Measurements from ENCODE around the gene DNMBP.
"Not testable (repeated sequence)": the region's sequence is repeated elsewhere in the genome, so short reads cannot be mapped to it uniquely, and the experiment has no call there.

The DNMBP gene

DNA sequence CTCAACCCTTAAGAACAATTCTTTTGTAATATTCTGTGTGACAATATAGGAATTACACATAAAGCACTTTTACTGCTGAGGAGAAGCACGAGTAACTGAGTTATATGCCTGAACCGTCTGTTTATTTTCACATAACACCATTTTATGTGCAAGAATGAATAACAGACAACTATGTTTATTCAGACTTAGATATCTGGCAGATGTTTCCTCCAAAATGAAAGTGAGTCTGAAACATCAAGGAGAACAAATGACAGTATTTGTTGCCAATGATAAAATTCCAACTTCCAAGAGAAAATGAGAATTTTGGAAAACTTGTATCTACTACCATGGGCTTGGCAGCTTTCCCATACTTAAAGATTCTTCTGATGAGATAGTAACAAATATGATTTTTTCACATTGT is 51.4 kb downstream of the DNMBP start:
- peak; percentile 43 for DNase-seq (ENCODE audit: low read depth)

GRCh38 chr10:99953510-99953909 is 56.2 kb downstream of the DNMBP start:
- DNase-seq (ENCODE audit: low read depth), result not testable (repeated sequence)

- no peak for DNase-seq (ENCODE audit: low read depth)
Measured at GRCh38 chr10:99952799-99953198, 56.9 kb downstream of the DNMBP start.

DNA sequence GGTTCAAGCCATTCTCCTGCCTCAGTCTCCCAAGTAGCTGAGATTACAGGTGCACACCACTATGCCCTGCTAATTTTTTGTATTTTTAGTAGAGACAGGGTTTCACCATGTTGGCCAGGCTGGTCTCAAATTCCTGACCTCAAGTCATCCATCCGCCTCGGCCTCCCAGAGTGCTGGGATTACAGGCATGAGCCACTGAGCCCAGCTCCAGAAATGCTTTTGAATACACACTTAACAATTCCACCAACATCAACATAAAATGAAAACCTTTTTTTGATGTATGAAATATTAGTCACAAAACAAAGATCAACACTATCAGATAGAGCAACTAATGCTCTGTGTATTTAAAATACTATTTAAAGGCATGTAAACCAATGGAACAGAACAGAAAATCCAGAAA is 63.7 kb downstream of the DNMBP start:
- peak; percentile 72 for DNase-seq (ENCODE audit: low read depth)

DNA sequence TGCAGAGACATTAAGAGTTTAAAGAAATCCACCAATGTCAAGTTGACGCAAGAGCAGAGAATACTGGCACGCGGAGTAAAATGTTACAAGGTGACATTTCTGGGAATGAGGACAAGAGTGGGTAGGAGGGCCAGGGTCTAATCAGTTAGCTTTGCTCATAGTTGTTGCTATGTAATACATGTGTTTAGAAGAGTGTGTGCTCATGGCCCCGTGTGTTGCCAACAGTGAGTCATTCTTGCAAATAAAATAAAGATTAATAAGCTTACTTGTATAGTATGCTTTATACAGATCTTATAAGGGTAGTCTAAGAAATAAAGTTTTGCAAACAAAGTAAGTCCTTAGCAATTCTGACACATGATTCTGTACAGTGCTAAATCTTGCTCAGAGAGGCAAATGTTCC is 64.5 kb downstream of the DNMBP start:
- DNase-seq (ENCODE audit: low read depth), result peak; percentile 90

GRCh38 chr10:99944860-99945259 is 64.9 kb downstream of the DNMBP start:
- no peak for DNase-seq (ENCODE audit: low read depth)

DNA sequence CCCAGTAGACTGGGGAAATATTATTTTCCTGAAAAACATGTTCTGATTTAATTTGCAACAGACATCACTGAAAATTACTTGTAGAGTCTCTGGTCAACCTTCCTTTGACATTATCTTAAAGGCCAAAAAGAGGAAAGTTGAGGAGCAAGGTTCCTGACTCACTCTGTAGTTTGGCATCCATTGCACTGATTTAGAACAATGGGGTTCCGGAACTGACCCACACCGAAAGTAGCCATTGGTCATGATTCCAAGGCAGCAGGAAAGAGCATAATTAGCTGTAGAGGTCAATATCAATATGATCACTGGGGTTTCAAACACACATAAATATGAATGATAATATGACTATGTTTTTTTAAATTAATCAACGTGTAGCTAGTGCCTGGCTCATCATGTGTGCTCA is 65.8 kb downstream of the DNMBP start:
- no peak for DNase-seq (ENCODE audit: low read depth)

- DNase-seq (ENCODE audit: low read depth), result peak; percentile 15
Measured at GRCh38 chr10:99941942-99942820, 67.6 kb downstream of the DNMBP start.

DNA sequence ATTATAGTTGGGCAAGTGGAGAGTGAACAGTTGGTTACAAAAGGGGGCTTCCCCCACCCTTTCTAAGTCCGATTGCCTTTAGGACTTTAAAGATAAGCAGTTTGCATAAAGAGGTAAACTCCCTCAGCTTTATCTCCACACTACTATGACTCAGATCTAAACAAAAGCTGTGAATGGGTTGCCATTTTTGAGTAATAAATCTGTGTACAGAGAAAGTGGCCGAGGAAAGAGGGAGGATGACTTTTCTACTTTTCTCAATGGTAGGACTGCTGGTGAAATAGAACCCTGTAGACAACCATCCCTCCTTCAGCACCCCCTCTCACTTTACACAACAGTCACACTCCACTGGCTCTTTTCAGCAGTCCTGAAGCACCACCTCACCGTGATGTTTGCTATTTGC is 71.2 kb downstream of the DNMBP start:
- DNase-seq (ENCODE audit: low read depth), result no peak

GRCh38 chr10:99937630-99938029 is 72.1 kb downstream of the DNMBP start:
- DNase-seq (ENCODE audit: low read depth), result no peak

- DNase-seq (ENCODE audit: low read depth), result not testable (repeated sequence)
Measured at GRCh38 chr10:99932203-99932957, 77.4 kb downstream of the DNMBP start.

DNA sequence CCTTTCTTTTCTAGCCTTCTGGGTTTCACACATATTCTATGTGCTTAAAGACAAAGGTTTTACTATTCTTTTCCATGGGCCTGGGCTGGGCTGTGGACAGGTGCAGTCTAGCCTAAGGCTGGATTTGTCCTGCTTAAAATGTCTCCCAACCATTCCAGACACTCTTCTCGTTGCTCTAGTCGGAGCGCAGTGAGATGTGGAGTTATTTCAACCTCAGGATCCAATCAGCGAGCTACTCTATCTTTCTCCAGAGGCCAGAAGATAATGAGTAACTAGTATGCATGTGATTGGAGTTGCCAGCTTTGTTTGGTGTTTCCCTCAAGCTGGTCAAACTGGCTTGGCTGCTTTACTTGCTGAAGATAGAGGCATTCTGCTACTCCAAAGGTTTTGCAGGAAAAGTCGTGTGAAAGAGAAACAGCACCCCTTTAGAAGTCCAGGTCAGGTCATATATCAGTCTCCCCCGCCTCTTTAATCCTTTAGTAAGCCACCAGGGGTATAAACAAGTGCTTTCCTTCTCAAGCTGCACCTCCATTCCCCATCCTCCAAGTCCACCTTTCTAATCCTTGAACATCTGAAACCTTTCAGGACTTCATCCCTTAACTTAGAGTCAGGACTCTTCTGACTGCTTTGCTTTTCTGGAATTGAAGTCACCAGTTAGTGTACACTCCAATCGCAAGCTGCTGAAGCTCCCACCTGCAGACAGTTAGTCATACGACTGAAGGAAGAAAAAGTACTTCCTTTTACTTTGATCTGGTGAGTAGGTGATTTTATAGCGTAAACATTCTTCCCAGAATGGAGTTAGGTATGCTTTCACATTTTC is 78.8 kb downstream of the DNMBP start:
- DNase-seq (ENCODE audit: low read depth), result no peak

DNA sequence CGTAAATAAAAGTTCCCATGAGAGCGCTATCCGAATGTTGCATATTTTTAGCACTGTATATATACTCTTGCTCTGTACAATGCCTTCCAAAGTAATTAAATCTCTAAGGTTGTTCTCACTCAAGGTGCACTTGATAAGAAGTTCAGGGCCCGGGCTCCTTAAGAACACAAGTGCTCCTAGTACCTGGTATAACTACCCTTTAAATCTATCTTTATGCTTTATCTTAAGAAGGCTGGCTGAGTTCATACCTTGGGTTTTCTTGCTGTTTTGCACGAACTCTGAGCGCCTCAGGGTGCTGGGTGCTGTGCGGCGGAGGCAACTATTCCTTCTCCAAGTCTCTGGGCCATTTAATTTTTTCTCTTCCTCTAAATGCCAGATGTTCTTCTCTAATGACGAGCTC is 80.4 kb downstream of the DNMBP start:
- DNase-seq (ENCODE audit: low read depth), result no peak

GRCh38 chr10:99927721-99928280 is 81.9 kb downstream of the DNMBP start:
- DNase-seq (ENCODE audit: low read depth), result no peak

DNA sequence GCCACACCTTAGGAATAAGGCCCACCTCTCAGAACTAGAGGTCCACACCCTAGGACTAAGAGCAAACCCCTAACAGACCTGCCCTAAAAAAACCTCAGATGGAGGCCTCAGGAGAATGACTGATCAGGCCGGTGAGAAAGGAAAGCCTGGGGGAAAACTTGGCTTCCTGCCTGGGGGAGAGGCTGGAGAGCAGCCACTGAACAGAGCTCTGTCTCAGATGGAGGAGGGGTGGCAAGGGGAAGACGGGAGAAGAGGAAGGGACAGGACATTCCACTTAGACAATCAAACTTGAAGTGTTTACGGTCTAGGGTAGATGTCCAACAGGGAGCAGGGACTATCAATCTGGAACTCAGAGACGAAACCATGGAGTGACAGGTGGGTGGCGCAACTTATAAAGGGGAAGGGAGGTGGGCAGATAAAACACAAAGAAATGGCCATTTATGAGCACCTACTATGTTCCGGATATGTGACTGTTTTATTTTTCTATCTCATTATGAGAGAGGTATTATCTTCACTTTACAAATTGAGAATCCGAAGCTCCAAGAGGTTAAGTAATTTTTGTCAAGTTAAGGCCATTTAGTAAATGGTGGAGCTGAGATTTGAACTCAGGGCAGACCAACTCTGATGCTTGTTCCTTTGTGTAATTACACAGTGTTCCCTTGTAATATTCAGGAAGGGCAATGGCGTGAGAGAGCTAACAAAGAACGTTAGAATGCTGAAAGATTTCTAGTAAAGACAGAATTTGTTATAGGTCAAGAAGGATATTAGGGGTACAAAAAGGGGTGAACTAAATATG is 82.6 kb downstream of the DNMBP start:
- no peak for DNase-seq (ENCODE audit: low read depth)

GRCh38 chr10:99924451-99925255 is 85.1 kb downstream of the DNMBP start:
- no peak for DNase-seq (ENCODE audit: low read depth)

DNA sequence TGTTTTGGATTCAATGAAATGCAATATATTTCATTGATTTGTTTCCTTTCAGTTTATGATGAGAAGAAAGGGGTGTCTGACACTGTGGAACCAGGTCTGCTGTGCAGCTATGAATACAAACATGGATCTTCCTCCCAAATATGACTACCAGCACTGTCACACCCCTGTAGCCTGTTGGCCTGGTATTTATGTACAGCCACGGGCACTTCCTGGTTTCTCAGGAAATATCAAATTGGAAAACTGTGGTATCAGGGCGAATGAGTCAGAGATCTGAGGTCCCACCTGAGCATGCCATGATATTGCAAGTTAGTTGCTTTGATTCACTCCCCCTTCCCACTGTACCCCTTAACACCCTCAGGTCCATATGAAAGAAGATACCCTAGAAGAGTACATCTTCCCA is 87.8 kb downstream of the DNMBP start:
- no peak for DNase-seq (ENCODE audit: low read depth)

GRCh38 chr10:99920901-99921300 is 88.8 kb downstream of the DNMBP start:
- peak; percentile 6 for DNase-seq (ENCODE audit: low read depth)

DNA sequence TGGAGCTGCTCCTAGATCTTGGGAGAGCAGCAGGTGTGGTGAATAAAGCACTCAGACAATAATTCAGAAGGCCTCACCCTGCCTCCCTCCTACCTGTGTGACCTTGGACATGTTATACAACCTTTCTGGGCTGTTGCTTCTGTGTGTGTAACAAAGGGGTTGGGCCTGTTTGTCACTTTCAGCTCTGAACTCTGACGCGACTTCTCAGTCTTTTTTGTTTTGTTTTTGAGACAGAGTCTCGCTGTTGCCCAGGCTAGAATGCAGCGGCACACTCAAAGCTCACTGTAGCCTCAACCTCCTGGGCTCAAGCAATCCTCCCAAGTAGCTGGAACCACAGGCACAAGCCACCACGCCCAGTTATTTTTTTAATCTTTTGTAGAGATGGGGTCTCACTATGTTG is 89.3 kb downstream of the DNMBP start:
- no peak for DNase-seq (ENCODE audit: low read depth)

Measured in fibroblast of gingiva (primary cell).